Astrocyte of the spinal cord (primary cell): Measurements from ENCODE around the gene DIAPH1.

Source experiments
- DNase-seq: peaks from one replicate; pipeline ENCODE4 v3.0.0; 2011; ENCODE audit warnings: low read depth, low spot score
- H3K4me3 ChIP-seq: 2 replicates; pipeline ENCODE4 v1.5.1; 2011; ENCODE audit warnings: low read depth, mild to moderate bottlenecking, low read length, moderate library complexity
- CTCF ChIP-seq: IDR thresholded peaks from 2 replicates; pipeline ENCODE4 v1.5.1; 2012; ENCODE audit warnings: low read depth, mild to moderate bottlenecking, low read length, inconsistent platforms
- in situ Hi-C: cut with HindIII; loops from 2 replicates; pipeline ENCODE4 v1.10.0; 2017; ENCODE audit warnings: low sequenced_read_pairs

Gene DIAPH1

GRCh38 chr5:141510850-141511601 lies 107.8 kb downstream of the DIAPH1 start:
- H3K4me3 ChIP-seq: no peak overlapping the region
- in situ Hi-C loops: no loop called here
- no peak for DNase-seq
- TF ChIP-seq CTCF: no peak

GRCh38 chr5:141510160-141510559 lies 108.6 kb downstream of the DIAPH1 start:
- no peak for TF ChIP-seq CTCF
- in situ Hi-C loops: no loop called here
- H3K4me3 ChIP-seq: no peak overlapping the region
- DNase-seq: no peak

GRCh38 chr5:141508798-141509611 lies 109.8 kb downstream of the DIAPH1 start:
- TF ChIP-seq CTCF: no peak

GRCh38 chr5:141508440-141508797 lies 110.4 kb downstream of the DIAPH1 start:
- no peak for TF ChIP-seq CTCF
- in situ Hi-C loops: no loop called here
- H3K4me3 ChIP-seq: peak overlapping the region; percentile 4

More at GRCh38 chr5:141508798-141509611, 109.8 kb downstream of the DIAPH1 start:
- DNase-seq: peak; percentile 96
- peak overlapping the region; percentile 4 for H3K4me3 ChIP-seq
- in situ Hi-C loops: no loop called here

GRCh38 chr5:141507387-141508091 lies 111.3 kb downstream of the DIAPH1 start:
- in situ Hi-C loops: no loop called here
- no peak overlapping the region for H3K4me3 ChIP-seq
- TF ChIP-seq CTCF: no peak
- DNase-seq: peak; percentile 89

More at GRCh38 chr5:141508440-141508797, 110.4 kb downstream of the DIAPH1 start:
- no peak for DNase-seq

GRCh38 chr5:141506381-141507155 lies 112.2 kb downstream of the DIAPH1 start:
- in situ Hi-C loops: no loop called here
- TF ChIP-seq CTCF: no peak
- H3K4me3 ChIP-seq: no peak overlapping the region
- no peak for DNase-seq
